GM10248 (cell line): ENCODE data around the gene MFAP2.
"Not testable (repeated sequence)": the region's sequence is repeated elsewhere in the genome, so short reads cannot be mapped to it uniquely, and the experiment has no call there.

Experiments used
- CTCF ChIA-PET: fragments of 300-600 bp; sonication (Branson Sonifier 250); formaldehyde crosslinking; extraction: SDS; loops from one replicate; lab custom pipeline; 2021; ENCODE audit warnings: antibody characterized with exemption; lab: Yijun Ruan, JAX
- POLR2A ChIA-PET: fragments of 350-650 bp; sonication (Branson Sonifier 250); formaldehyde crosslinking; extraction: SDS; loops from one replicate; lab custom pipeline; 2020; ENCODE audit warnings: antibody characterized with exemption; lab: Yijun Ruan, JAX
- DNase-seq: peaks from one replicate; pipeline ENCODE4 v3.0.0; 2012; ENCODE audit errors: extremely low spot score
- TF ChIP-seq, protein P1 (sequence below): IDR thresholded peaks from 2 replicates; pipeline ENCODE4 v1.5.1; 2012; ENCODE audit warnings: mild to moderate bottlenecking, low read depth; ENCODE audit errors: extremely low read depth, missing control alignments, control extremely low read depth

Gene MFAP2

DNA sequence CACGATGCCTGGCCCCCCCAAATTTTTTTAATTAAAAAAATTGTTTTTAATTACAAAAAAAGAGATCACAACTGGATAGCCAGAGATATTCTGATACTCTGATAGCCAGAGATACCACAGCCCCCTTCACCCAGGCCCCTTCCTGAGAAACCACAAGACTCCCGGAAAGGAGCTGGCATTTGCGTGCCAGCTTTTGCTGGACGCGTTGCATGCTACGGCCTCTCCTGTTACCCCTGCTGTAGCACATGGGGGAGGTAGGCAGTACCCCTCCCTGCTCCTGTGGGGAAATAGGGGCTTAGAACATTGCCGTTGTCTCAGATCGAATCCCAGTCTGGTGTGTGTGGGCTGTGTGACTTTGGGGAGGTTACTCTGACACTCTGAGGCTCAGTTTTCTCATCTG lies 22.7 kb downstream of the MFAP2 start:
- TF ChIP-seq, protein P1, sequence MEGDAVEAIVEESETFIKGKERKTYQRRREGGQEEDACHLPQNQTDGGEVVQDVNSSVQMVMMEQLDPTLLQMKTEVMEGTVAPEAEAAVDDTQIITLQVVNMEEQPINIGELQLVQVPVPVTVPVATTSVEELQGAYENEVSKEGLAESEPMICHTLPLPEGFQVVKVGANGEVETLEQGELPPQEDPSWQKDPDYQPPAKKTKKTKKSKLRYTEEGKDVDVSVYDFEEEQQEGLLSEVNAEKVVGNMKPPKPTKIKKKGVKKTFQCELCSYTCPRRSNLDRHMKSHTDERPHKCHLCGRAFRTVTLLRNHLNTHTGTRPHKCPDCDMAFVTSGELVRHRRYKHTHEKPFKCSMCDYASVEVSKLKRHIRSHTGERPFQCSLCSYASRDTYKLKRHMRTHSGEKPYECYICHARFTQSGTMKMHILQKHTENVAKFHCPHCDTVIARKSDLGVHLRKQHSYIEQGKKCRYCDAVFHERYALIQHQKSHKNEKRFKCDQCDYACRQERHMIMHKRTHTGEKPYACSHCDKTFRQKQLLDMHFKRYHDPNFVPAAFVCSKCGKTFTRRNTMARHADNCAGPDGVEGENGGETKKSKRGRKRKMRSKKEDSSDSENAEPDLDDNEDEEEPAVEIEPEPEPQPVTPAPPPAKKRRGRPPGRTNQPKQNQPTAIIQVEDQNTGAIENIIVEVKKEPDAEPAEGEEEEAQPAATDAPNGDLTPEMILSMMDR = no peak
- CTCF ChIA-PET = interaction anchor here (0.7 to 1.0 kb wide), 2 partner anchors 9 to 337 kb away, joined by 3 read pairs; no protein-coding TSS in a partner anchor
- DNase-seq = no peak
- POLR2A ChIA-PET = no interaction called here

DNA sequence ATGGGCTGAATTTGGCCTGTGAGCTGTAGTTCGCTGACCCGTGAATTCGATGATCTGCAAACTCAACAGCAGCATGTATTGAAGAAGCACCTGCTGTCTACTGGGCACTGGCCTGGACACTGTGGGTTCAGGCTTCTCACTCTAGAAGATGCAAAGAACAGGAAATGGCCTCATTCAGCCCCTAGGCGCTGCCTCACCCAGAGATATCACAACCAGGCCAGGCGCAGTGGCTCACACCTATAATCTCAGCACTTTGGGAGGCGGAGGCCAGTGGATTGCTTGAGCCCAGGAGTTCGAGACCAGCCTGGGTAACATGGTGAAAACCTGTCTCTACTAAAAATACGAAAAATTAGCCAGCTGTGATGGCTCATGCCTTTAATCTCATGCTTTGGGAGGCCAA lies 23.6 kb downstream of the MFAP2 start:
- ChIA-PET POLR2A (no interaction called here), CTCF (interaction anchor here (1.0 to 2.3 kb wide), 2 partner anchors 10 to 89 kb away, joined by 3 to 7 read pairs; no protein-coding TSS in a partner anchor)
- TF ChIP-seq, protein P1 = no peak
- no peak for DNase-seq

DNA sequence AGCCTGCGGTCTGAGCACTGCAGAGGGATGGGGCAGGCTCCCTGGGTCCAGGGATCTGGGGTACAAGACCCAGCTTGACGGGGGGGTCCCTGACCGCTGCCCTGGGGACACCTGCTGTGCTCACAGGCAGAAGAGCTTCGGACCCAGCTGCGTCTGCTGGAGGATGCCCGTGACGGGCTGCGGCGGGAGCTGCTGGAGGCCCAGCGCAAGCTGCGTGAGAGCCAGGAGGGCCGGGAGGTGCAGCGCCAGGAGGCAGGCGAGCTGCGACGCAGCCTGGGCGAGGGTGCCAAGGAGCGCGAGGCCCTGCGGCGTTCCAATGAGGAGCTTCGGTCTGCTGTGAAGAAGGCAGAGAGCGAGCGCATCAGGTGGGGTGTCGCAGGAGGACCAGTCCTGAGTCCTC lies 25.2 kb downstream of the MFAP2 start:
- ChIA-PET POLR2A (no interaction called here), CTCF (interaction anchor here (1.1 to 2.3 kb wide), 2 partner anchors 22 to 91 kb away, joined by 4 to 7 read pairs; no protein-coding TSS in a partner anchor)
- DNase-seq = no peak
- TF ChIP-seq, protein P1 = no peak

DNA sequence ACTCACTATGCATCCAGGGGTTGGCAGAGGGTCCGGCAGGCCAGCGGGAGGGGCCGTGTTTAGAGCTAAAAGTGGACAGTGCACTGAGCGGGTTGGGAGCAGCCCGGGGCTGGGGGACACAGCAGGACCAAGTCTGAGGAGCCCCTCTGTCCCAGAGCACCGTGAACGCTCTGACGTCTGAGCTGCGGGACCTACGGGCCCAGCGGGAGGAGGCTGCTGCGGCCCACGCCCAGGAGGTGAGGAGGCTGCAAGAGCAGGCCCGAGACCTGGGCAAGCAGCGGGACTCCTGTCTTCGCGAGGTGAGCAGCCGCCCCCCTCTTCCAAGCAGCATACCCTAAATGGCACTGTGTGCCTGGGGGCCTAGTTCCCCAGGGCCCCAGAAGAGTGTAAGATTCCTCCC lies 25.8 kb downstream of the MFAP2 start:
- ChIA-PET POLR2A (no interaction called here), CTCF (interaction anchor here (2.3 kb wide), 1 partner anchor 92 kb away, joined by 7 read pairs; no protein-coding TSS in a partner anchor)
- TF ChIP-seq, protein P1 = no peak
- no peak for DNase-seq

DNA sequence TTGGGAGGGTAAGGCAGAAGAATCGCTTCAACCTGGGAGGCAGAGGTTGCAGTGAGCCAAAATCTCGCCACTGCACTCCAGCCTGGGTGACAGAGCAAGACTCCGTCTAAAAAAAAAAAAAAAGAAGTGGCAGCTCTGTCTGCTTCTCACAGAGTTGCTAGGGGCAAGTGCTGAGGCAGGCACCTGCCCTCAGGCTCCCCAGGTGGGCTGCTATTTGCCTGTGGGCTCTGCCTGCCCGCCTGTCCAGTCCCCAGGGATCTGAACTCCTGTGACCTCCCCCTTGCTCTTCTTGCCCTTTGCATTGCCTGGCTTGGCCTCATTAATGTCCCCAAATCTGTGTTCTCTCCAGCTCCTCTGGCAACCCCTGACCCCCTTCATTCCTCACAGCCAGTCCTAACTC lies 28.0 kb downstream of the MFAP2 start:
- CTCF ChIA-PET = interaction anchor here (0.6 to 4.1 kb wide), 36 partner anchors 9 to 873 kb away, joined by 3 to 36 read pairs (median 4); partner anchors contain the start of gene NBPF1
- DNase-seq, POLR2A ChIA-PET: not testable (repeated sequence)

DNA sequence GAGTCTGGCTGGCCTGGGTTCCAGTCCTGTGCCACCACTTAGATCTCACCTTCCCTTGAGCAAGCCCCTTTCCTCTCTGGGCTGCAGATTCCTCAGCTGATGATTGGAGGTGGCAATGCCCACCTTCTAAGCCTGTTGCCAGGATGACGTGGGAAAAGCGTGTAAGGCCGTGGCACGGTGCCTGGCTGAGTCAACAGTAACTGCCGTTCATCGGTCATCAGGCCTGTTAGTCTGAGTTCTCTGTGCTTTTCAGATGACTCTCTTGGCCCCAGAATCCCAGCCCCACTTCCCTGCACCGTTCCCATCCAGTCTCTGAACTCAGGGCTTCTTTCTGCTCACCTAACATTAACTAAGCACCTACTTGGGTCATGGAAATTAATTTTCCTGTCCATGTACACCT lies 31.4 kb downstream of the MFAP2 start:
- CTCF ChIA-PET = interaction anchor here (1.2 to 4.1 kb wide), 4 partner anchors 11 to 328 kb away, joined by 3 to 33 read pairs (median 8); no protein-coding TSS in a partner anchor
- DNase-seq, POLR2A ChIA-PET: not testable (repeated sequence)

DNA sequence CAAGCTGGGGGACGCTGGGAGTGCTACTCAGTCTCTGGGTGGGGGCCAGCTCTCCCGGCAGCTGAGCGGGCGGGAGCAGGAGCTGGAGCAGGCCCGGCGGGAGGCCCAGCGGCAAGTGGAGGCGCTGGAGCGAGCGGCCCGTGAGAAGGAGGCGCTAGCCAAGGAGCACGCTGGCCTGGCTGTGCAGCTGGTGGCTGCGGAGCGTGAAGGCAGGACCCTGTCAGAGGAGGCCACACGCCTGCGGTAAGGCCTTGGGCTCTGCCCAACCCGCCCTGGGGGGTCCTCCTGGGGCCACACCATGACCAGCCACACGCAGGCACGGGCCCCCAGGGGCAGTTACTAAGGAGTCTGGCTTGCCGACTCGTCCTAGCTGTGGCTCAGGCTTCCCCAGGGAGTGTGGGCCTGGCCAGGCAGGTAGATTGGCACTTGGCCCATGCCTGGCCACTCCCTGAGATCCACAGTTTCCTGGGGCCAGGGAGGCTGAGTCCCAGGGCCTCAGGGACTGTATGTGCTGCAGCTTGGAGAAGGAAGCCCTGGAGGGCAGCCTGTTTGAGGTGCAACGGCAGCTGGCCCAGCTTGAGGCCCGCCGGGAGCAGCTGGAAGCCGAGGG lies 32.0 kb downstream of the MFAP2 start:
- CTCF ChIA-PET = interaction anchor here (1.2 to 2.2 kb wide), 3 partner anchors 13 to 328 kb away, joined by 4 to 6 read pairs (median 5); no protein-coding TSS in a partner anchor
- DNase-seq, POLR2A ChIA-PET: not testable (repeated sequence)

DNA sequence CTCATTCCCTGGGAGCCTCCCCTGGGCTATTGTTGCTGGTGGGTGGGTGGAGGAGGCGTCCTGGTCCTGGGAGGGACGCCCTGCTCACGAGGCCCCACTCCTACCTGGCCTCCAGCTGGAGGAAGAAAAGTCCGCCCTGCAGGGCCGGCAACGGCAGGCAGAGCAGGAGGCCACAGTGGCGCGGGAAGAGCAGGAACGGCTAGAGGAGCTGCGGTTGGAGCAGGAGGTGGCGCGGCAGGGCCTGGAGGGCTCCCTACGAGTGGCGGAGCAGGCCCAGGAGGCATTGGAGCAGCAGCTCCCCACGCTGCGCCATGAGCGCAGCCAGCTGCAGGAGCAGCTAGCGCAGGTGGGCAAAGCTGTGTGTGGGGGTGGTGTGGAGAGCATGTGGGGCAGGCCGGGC lies 33.8 kb downstream of the MFAP2 start:
- ChIA-PET CTCF (interaction anchor here (0.6 to 2.2 kb wide), 4 partner anchors 9 to 326 kb away, joined by 3 to 12 read pairs (median 4); no protein-coding TSS in a partner anchor), POLR2A (interaction anchor here (1.4 kb wide), 1 partner anchor 41 kb away, joined by 4 read pairs; no protein-coding TSS in a partner anchor)

DNA sequence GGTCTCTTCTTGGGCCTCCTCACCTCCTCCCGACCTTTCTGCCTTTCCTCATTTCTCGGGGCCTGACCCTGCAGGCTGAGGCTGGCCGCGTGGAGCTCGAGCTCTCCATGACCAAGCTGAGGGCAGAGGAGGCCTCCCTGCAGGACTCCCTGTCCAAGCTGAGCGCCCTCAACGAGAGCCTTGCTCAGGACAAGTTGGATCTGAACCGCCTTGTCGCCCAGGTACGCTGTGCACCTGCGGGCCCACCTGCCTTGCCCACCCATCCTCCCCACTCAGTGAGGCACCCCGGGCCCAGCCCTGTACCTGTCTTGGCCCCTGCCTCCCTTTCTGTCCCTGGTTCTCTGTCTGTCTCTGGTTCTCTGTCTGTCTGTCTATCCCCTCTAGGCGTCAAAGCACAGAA lies 34.2 kb downstream of the MFAP2 start:
- CTCF ChIA-PET = interaction anchor here (1.8 to 2.2 kb wide), 2 partner anchors 99 to 325 kb away, joined by 5 to 12 read pairs; no protein-coding TSS in a partner anchor
- POLR2A ChIA-PET = interaction anchor here (1.4 kb wide), 1 partner anchor 41 kb away, joined by 4 read pairs; no protein-coding TSS in a partner anchor
- not testable (repeated sequence) for DNase-seq

More for the DNA sequence above, 33.8 kb downstream of the MFAP2 start:
- DNase-seq = no peak
- TF ChIP-seq, protein P1 = no peak

DNA sequence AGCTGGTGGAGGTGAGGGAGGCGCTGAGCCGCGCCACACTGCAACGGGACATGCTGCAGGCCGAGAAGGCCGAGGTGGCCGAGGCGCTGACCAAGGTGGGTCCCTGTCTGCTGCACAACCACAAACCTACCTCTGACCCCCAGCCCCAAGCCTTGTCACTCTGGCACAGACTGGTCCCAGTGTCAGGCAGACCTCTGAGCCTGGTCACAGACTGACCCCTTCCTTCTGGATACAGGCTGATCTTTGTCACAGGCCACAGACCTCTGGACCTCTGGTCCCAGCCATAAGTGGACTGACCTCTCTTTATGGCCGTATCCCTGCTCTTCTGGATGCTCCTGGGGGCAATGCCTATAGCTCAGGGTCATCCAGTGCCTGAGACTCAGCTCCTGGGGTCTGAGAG lies 34.9 kb downstream of the MFAP2 start:
- DNase-seq, POLR2A ChIA-PET: not testable (repeated sequence)
- CTCF ChIA-PET = interaction anchor here (0.6 to 1.3 kb wide), 2 partner anchors 15 to 310 kb away, joined by 3 read pairs; no protein-coding TSS in a partner anchor
